Peyer's patch (tissue), 4 donors: ENCODE data around the gene BUD23.

ENCODE experiments used
- CTCF ChIP-seq, 6 experiments: fragments of 450-650 bp in 4 of 6; fragments of 200-600 bp in 2 of 6; sonication (generic) in 1 of 6; IDR thresholded peaks; one replicate each; pipeline ENCODE4 v1.5.1; 2017 to 2019; ENCODE audit warnings: antibody characterized with exemption in 6 of 6, mild to moderate bottlenecking in 3 of 6, moderate library complexity in 1 of 6
- POLR2A ChIP-seq, 2 donors: fragments of 450-650 bp; IDR thresholded peaks; one replicate each; pipeline ENCODE4 v1.5.1; 2017; ENCODE audit warnings: antibody characterized with exemption in 2 of 2, mild to moderate bottlenecking in 2 of 2, moderate library complexity in 2 of 2

GRCh38 chr7:73650524-73650923 is 32.9 kb upstream of the BUD23 start:
- TF ChIP-seq CTCF (IDR thresholded peaks at IDR 0.05) (no peak), POLR2A (IDR thresholded peaks at IDR 0.05) (no peak)
